Heart left ventricle (tissue), 13 donors: ENCODE measurements around the gene SLC16A5.

Experiments used
- POLR2A ChIP-seq, 2 donors: fragments of 450-650 bp; IDR thresholded peaks; one replicate each; pipeline ENCODE4 v1.6.1; 2017; ENCODE audit warnings: antibody characterized with exemption in 2 of 2, mild to moderate bottlenecking in 2 of 2, moderate library complexity in 2 of 2
- TF ChIP-seq, protein P1 (sequence below), 12 donors: fragments of 200-600 bp; sonication (generic) in 4 of 12; IDR thresholded peaks; one replicate each; pipeline versions ENCODE4 v1.5.0 to v1.8.0; 2018 to 2022; ENCODE audit warnings: antibody characterized with exemption in 12 of 12, mild to moderate bottlenecking in 5 of 12
- donor health status: ischemic (EF 13 %, LVEDD 7.1; RV severe dilation, severe dysfunction).
- donor health status: DM: no; HTN: yes; CAD: no.
- donor health status: DM: no; HTN: no; CAD: no.
- donor health status: ischemic (EF 25% LVEDD 6.9; RV normal size, moderate dysfunction).
- donor health status: ischemic (EF 25% LVEDD 5.7; RV mildly dilated, moderate dysfunction).
- donor health status: ischemic (EF 35%, LVEDD 5.7; RV mildly dilated, moderate dysfunction).
- donor health status: nonischemic (EF 11% LVEDD 7.7; RV severe dilation, severe dysfunction).
- donor health status: DM: yes; HTN: yes; CAD: no.
- donor health status: PGD.
- donor health status: ischemic (EF 29% LVEDD 5.4; RV normal size, mild dysfunction).
- donor health status: nonischemic (EF 23%, LVEDD 6.1; RV moderate dilation, normal function).

DNA sequence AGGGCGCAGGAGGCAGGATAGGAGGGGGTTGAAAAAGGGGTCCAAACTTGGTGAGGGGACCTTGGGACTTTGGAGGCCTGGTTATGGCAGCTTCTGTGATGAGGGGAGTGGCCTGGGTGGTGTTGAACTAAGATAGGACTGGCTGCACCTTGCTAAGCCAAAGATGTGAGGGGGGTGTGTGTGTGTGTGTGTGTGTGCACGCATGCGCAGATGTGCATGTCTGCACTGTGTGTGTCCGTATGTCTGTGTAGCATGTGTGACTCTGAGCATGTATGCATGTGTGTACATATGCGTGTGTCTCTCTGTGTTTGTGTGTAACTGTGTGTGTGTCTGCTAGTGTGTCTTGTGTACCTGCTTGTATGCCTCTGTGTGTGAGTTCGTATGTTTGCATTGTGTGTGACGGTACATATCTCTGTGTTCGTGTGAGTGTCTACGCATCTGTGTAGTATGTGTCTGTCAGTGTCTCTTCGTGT, 4.1 kb downstream of the SLC16A5 start:
- TF ChIP-seq, protein P1, sequence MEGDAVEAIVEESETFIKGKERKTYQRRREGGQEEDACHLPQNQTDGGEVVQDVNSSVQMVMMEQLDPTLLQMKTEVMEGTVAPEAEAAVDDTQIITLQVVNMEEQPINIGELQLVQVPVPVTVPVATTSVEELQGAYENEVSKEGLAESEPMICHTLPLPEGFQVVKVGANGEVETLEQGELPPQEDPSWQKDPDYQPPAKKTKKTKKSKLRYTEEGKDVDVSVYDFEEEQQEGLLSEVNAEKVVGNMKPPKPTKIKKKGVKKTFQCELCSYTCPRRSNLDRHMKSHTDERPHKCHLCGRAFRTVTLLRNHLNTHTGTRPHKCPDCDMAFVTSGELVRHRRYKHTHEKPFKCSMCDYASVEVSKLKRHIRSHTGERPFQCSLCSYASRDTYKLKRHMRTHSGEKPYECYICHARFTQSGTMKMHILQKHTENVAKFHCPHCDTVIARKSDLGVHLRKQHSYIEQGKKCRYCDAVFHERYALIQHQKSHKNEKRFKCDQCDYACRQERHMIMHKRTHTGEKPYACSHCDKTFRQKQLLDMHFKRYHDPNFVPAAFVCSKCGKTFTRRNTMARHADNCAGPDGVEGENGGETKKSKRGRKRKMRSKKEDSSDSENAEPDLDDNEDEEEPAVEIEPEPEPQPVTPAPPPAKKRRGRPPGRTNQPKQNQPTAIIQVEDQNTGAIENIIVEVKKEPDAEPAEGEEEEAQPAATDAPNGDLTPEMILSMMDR (IDR thresholded peaks at IDR 0.05): no peak
- no peak for TF ChIP-seq POLR2A (IDR thresholded peaks at IDR 0.05)
